Measurements from ENCODE around the gene TNIP1.

The TNIP1 gene

GRCh38 chr5:151085517-151086041, 4.7 kb upstream of the TNIP1 start:
- Histone ChIP-seq H3K9me3 (ENCODE audit: insufficient read depth, low read length) (no peaks in the 10 kb centered on the region), H3K4me1 (ENCODE audit: insufficient read depth, insufficient read length) (peaks cover 3% of the 10 kb centered on the region), H3K27me3 (ENCODE audit: insufficient read depth, insufficient read length) (no peaks in the 10 kb centered on the region), H3K9ac (ENCODE audit: insufficient read length, low read depth) (no peak overlapping the region), H3K36me3 (ENCODE audit: insufficient read depth, insufficient read length, low read length) (no peaks in the 10 kb centered on the region), H3K4me3 (ENCODE audit: insufficient read length, low read depth) (no peak overlapping the region)
- DNase-seq (ENCODE audit: low read depth, low spot score) = no peak
- TF ChIP-seq SUZ12 (IDR thresholded peaks at IDR 0.05; ENCODE audit: extremely low read depth, insufficient read depth, insufficient read length) (no peak), ZNF274 (IDR thresholded peaks at IDR 0.05; ENCODE audit: low read depth, low read length) (no peak), YY1 (IDR thresholded peaks at IDR 0.05; ENCODE audit: insufficient read depth, insufficient read length) (no peak)

- Histone ChIP-seq H3K27me3 (ENCODE audit: insufficient read depth, insufficient read length) (peaks cover 2% of the 10 kb centered on the region), H3K36me3 (ENCODE audit: insufficient read depth, insufficient read length, low read length) (peaks cover 3% of the 10 kb centered on the region), H3K4me1 (ENCODE audit: insufficient read depth, insufficient read length) (peaks cover 7% of the 10 kb centered on the region), H3K9me3 (ENCODE audit: insufficient read depth, low read length) (no peaks in the 10 kb centered on the region), H3K4me3 (ENCODE audit: insufficient read length, low read depth) (no peak overlapping the region), H3K9ac (ENCODE audit: insufficient read length, low read depth) (no peak overlapping the region)
- TF ChIP-seq YY1 (IDR thresholded peaks at IDR 0.05; ENCODE audit: insufficient read depth, insufficient read length) (no peak), SUZ12 (IDR thresholded peaks at IDR 0.05; ENCODE audit: extremely low read depth, insufficient read depth, insufficient read length) (no peak), ZNF274 (IDR thresholded peaks at IDR 0.05; ENCODE audit: low read depth, low read length) (no peak)
- no peak for DNase-seq (ENCODE audit: low read depth, low spot score)
These were observed 3.5 kb upstream of the TNIP1 start for GRCh38 chr5:151084363-151084762.

DNA sequence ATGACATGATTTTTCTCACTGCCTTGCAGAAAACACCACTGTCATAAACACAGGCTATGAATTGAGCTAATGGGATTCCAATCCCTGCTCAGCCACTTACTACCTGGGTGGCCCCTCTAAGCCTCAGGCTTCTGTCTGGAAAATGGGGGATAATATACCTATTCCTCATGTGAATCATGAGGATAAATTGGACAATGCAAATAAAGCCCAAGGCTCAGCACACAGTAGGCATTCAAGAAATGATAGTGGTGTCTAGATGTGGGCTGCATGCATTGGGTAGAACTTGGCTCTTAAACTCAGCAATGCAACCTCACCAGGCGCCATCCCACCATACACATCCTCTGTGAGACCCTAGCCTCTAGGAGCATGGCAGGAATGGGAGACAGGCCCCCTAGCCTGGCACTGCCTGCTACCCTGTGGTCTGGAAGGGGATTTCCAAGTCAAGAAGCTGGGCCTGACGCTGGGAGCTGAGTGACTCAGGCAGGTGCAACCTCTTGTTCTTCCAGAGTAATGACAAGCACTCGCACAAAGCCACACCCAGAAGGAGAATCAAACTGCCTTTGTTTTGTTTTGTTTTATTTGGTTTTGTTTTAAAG, 2.3 kb upstream of the TNIP1 start:
- no peak for DNase-seq (ENCODE audit: low read depth, low spot score)
- Histone ChIP-seq H3K4me3 (ENCODE audit: insufficient read length, low read depth) (no peak overlapping the region), H3K36me3 (ENCODE audit: insufficient read depth, insufficient read length, low read length) (peaks cover 9% of the 10 kb centered on the region), H3K4me1 (ENCODE audit: insufficient read depth, insufficient read length) (peaks cover 7% of the 10 kb centered on the region), H3K9ac (ENCODE audit: insufficient read length, low read depth) (no peak overlapping the region), H3K9me3 (ENCODE audit: insufficient read depth, low read length) (no peaks in the 10 kb centered on the region), H3K27me3 (ENCODE audit: insufficient read depth, insufficient read length) (peaks cover 2% of the 10 kb centered on the region)
- TF ChIP-seq SUZ12 (IDR thresholded peaks at IDR 0.05; ENCODE audit: extremely low read depth, insufficient read depth, insufficient read length) = no peak
- TF ChIP-seq YY1 (IDR thresholded peaks at IDR 0.05; ENCODE audit: insufficient read depth, insufficient read length) = no peak
- TF ChIP-seq ZNF274 (IDR thresholded peaks at IDR 0.05; ENCODE audit: low read depth, low read length) = no peak

DNA sequence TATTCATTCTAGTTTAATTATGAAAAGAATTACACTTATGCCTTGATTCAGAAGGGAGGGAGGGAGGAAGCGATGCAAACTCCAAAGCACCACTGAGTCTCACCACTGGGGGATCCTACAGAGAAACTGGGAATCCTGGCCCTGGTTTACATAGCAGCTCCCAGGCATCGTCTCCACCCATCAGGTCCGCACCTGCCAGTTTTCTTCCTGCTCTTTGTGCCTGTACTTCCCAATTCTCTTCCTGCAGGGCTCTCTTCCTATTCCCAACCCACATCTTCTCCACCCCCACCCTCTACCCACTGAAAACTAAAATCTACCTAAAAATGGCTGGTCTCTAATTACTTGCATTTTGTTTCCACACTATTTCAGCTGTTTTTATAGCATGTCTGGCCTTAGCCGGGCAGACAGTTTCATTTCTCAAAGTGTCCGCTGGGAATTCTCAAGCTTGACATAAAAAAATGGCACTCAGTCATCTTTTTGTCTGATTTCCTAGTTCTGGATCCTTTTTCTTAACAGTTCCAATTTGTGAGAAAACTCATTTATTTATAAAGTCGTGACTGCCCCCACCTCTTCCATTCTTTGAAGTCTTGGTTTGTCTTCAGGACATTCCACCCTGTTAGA, 1.6 kb upstream of the TNIP1 start:
- H3K36me3 ChIP-seq (ENCODE audit: insufficient read depth, insufficient read length, low read length) = peaks cover 12% of the 10 kb centered on the region
- no peaks in the 10 kb centered on the region for H3K9me3 ChIP-seq (ENCODE audit: insufficient read depth, low read length)
- peaks cover 2% of the 10 kb centered on the region for H3K27me3 ChIP-seq (ENCODE audit: insufficient read depth, insufficient read length)
- TF ChIP-seq YY1 (IDR thresholded peaks at IDR 0.05; ENCODE audit: insufficient read depth, insufficient read length) (no peak), SUZ12 (IDR thresholded peaks at IDR 0.05; ENCODE audit: extremely low read depth, insufficient read depth, insufficient read length) (no peak), ZNF274 (IDR thresholded peaks at IDR 0.05; ENCODE audit: low read depth, low read length) (no peak)
- no peak overlapping the region for H3K4me3 ChIP-seq (ENCODE audit: insufficient read length, low read depth)
- H3K9ac ChIP-seq (ENCODE audit: insufficient read length, low read depth) = no peak overlapping the region
- peaks cover 7% of the 10 kb centered on the region for H3K4me1 ChIP-seq (ENCODE audit: insufficient read depth, insufficient read length)
- DNase-seq (ENCODE audit: low read depth, low spot score) = no peak

DNA sequence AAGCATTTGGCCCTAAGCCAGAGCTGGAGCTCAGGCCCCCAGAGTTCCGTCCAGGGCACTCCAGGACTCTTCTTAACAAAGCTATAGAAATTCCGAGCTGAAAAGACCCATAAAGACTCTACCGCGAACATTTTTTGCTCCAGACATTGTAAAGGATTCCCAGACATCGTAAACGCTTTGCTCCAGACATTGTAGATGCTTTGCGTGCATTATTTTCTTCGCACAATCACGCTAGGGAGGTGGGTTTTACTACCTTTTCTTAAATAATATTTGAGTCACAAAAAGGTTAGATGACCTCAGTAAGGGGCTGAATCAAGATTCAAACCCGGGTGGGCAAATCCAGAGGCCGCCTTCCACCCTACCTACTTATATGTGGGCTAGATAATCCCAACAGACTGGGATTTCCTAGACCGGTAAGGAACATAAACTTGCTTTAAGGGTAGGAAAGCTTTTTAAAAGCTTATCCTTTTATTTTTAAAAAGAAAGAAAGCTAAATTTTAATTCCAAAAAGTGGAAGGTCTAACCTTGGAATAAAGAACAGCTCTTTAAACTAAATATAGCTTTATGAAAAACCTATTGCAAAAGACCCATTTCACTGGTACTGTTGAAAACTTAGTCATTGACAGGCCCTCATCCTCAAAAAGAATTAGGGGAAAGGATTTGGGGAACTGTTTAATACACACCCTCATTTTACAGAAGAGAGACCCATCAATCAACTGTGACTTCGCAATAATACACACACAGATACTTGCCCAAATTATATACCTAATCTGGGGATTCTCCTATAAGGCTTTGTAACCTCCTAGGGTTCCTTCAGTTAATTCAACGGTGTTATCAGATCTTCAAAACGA, 822 bp upstream of the TNIP1 start:
- Histone ChIP-seq H3K36me3 (ENCODE audit: insufficient read depth, insufficient read length, low read length) (peaks cover 15% of the 10 kb centered on the region), H3K9ac (ENCODE audit: insufficient read length, low read depth) (peak overlapping the region; percentile 79), H3K4me1 (ENCODE audit: insufficient read depth, insufficient read length) (peaks cover 4% of the 10 kb centered on the region), H3K27me3 (ENCODE audit: insufficient read depth, insufficient read length) (peaks cover 2% of the 10 kb centered on the region), H3K4me3 (ENCODE audit: insufficient read length, low read depth) (peak overlapping the region; percentile 62), H3K9me3 (ENCODE audit: insufficient read depth, low read length) (no peaks in the 10 kb centered on the region)
- no peak for DNase-seq (ENCODE audit: low read depth, low spot score)
- TF ChIP-seq YY1 (IDR thresholded peaks at IDR 0.05; ENCODE audit: insufficient read depth, insufficient read length) (no peak), SUZ12 (IDR thresholded peaks at IDR 0.05; ENCODE audit: extremely low read depth, insufficient read depth, insufficient read length) (no peak), ZNF274 (IDR thresholded peaks at IDR 0.05; ENCODE audit: low read depth, low read length) (no peak)

- no peak for DNase-seq (ENCODE audit: low read depth, low spot score)
- TF ChIP-seq YY1 (IDR thresholded peaks at IDR 0.05; ENCODE audit: insufficient read depth, insufficient read length) (no peak), SUZ12 (IDR thresholded peaks at IDR 0.05; ENCODE audit: extremely low read depth, insufficient read depth, insufficient read length) (no peak), ZNF274 (IDR thresholded peaks at IDR 0.05; ENCODE audit: low read depth, low read length) (no peak)
- Histone ChIP-seq H3K9me3 (ENCODE audit: insufficient read depth, low read length) (no peaks in the 10 kb centered on the region), H3K36me3 (ENCODE audit: insufficient read depth, insufficient read length, low read length) (peaks cover 15% of the 10 kb centered on the region), H3K4me3 (ENCODE audit: insufficient read length, low read depth) (peak overlapping the region; percentile 62), H3K4me1 (ENCODE audit: insufficient read depth, insufficient read length) (peaks cover 7% of the 10 kb centered on the region), H3K27me3 (ENCODE audit: insufficient read depth, insufficient read length) (peaks cover 2% of the 10 kb centered on the region), H3K9ac (ENCODE audit: insufficient read length, low read depth) (peak overlapping the region; percentile 79)
These were observed 809 bp downstream of the TNIP1 start for GRCh38 chr5:151079838-151080612.
